HG03354 (cell line): Measurements from ENCODE around the gene ADNP.

Experiments
- ATAC-seq: cut with Tn5 transposase; IDR thresholded peaks from one replicate; pipeline ENCODE4 v1.9.1; 2021; ENCODE audit warnings: mild to moderate bottlenecking; ENCODE audit not compliant: unreplicated experiment, poor library complexity, severe bottlenecking

ADNP gene

GRCh38 chr20:50876063-50876685, 55.1 kb downstream of the ADNP start:
- no peak for ATAC-seq

GRCh38 chr20:50874758-50875665, 56.2 kb downstream of the ADNP start:
- no peak for ATAC-seq

- ATAC-seq: no peak
These were observed 57.0 kb downstream of the ADNP start for GRCh38 chr20:50874111-50874757.

GRCh38 chr20:50873585-50873984, 57.7 kb downstream of the ADNP start:
- no peak for ATAC-seq

GRCh38 chr20:50872560-50873425, 58.4 kb downstream of the ADNP start:
- ATAC-seq: no peak

- no peak for ATAC-seq
These were observed 60.6 kb downstream of the ADNP start for GRCh38 chr20:50870561-50871161.

GRCh38 chr20:50868509-50869495, 62.4 kb downstream of the ADNP start:
- no peak for ATAC-seq

- no peak for ATAC-seq
These were observed 63.4 kb downstream of the ADNP start for GRCh38 chr20:50867805-50868204.

GRCh38 chr20:50866831-50867230, 64.4 kb downstream of the ADNP start:
- ATAC-seq: no peak

GRCh38 chr20:50866036-50866685, 65.1 kb downstream of the ADNP start:
- no peak for ATAC-seq

GRCh38 chr20:50865591-50865990, 65.6 kb downstream of the ADNP start:
- no peak for ATAC-seq

- ATAC-seq: no peak
These were observed 66.1 kb downstream of the ADNP start for GRCh38 chr20:50865114-50865513.

- no peak for ATAC-seq
These were observed 68.7 kb downstream of the ADNP start for GRCh38 chr20:50862546-50862945.

GRCh38 chr20:50861012-50861411, 70.2 kb downstream of the ADNP start:
- ATAC-seq: no peak

GRCh38 chr20:50859161-50859560, 72.1 kb downstream of the ADNP start:
- ATAC-seq: no peak

GRCh38 chr20:50858525-50858924, 72.7 kb downstream of the ADNP start:
- no peak for ATAC-seq

GRCh38 chr20:50857348-50857747, 73.9 kb downstream of the ADNP start:
- no peak for ATAC-seq
